H9 (cell line): ENCODE measurements around the gene TYRO3. TPM values are rescaled to one million over a fixed set of nuclear protein-coding genes. Genes with fewer than 3 reads are reported as not detected.

Experiments
- DNase-seq: peaks from one replicate; pipeline ENCODE4 v3.0.0-alpha.2; 2017
- H2AFZ ChIP-seq: one replicate; pipeline ENCODE4 v1.6.1; 2013; ENCODE audit warnings: mild to moderate bottlenecking, low read length, control low read depth, moderate library complexity
- H2AK5ac ChIP-seq: 2 replicates; pipeline ENCODE4 v1.6.1; 2013; ENCODE audit warnings: low read length, control low read depth, mixed read lengths; ENCODE audit not compliant: insufficient read length
- H2BK120ac ChIP-seq: one replicate; pipeline ENCODE4 v1.6.1; 2013; ENCODE audit warnings: low read depth, mild to moderate bottlenecking, low read length, control low read depth, inconsistent platforms; ENCODE audit not compliant: poor library complexity, severe bottlenecking
- H2BK12ac ChIP-seq: 2 replicates; pipeline ENCODE4 v1.6.1; 2013; ENCODE audit warnings: low read length, control low read depth, mixed read lengths, low read depth; ENCODE audit not compliant: insufficient read length
- H2BK15ac ChIP-seq: 2 replicates; pipeline ENCODE4 v1.6.1; 2013; ENCODE audit warnings: low read depth, low read length, control low read depth
- H2BK20ac ChIP-seq: one replicate; pipeline ENCODE4 v1.6.1; 2013; ENCODE audit warnings: low read depth, mild to moderate bottlenecking, low read length, control low read depth, inconsistent platforms; ENCODE audit not compliant: poor library complexity, severe bottlenecking
- H2BK5ac ChIP-seq: 2 replicates; pipeline ENCODE4 v1.6.1; 2013; ENCODE audit warnings: low read length, control low read depth, mixed read lengths; ENCODE audit not compliant: insufficient read length
- H3K14ac ChIP-seq: 2 replicates; pipeline ENCODE4 v1.6.1; 2013; ENCODE audit warnings: low read length, control low read depth; ENCODE audit not compliant: insufficient read depth
- H3K18ac ChIP-seq: 2 replicates; pipeline ENCODE4 v1.6.1; 2013; ENCODE audit warnings: low read depth, mild to moderate bottlenecking, mixed read lengths, low read length, control low read depth; ENCODE audit not compliant: insufficient read length
- H3K23ac ChIP-seq: 2 replicates; pipeline ENCODE4 v1.6.1; 2013; ENCODE audit warnings: low read length, control low read depth, mixed read lengths, low read depth; ENCODE audit not compliant: insufficient read length
- H3K23me2 ChIP-seq: 2 replicates; pipeline ENCODE4 v1.6.1; 2013; ENCODE audit warnings: low read depth, mild to moderate bottlenecking, mixed read lengths, low read length, control low read depth; ENCODE audit not compliant: insufficient read length, poor library complexity, severe bottlenecking
- H3K27ac ChIP-seq: 2 replicates; pipeline ENCODE4 v1.5.1; 2013; ENCODE audit warnings: low read length, control low read depth, mixed read lengths, low read depth; ENCODE audit not compliant: insufficient read length
- H3K27me3 ChIP-seq: 2 replicates; pipeline ENCODE4 v1.6.1; 2013; ENCODE audit warnings: low read length, control low read depth, inconsistent platforms; ENCODE audit not compliant: insufficient read depth
- H3K4ac ChIP-seq: 2 replicates; pipeline ENCODE4 v1.6.1; 2013; ENCODE audit warnings: low read depth, mild to moderate bottlenecking, control low read depth, inconsistent platforms, low read length, moderate library complexity
- H3K4me1 ChIP-seq: 2 replicates; pipeline ENCODE4 v1.6.1; 2013; ENCODE audit warnings: low read length, control low read depth, inconsistent platforms; ENCODE audit not compliant: insufficient read depth
- H3K4me2 ChIP-seq: 2 replicates; pipeline ENCODE4 v1.6.1; 2013; ENCODE audit warnings: low read length, control low read depth, mixed read lengths; ENCODE audit not compliant: insufficient read length, insufficient read depth
- H3K56ac ChIP-seq: 2 replicates; pipeline ENCODE4 v1.6.1; 2013; ENCODE audit warnings: low read depth, mild to moderate bottlenecking, mixed read lengths, low read length, control low read depth; ENCODE audit not compliant: insufficient read length
- H3K79me1 ChIP-seq: 2 replicates; pipeline ENCODE4 v1.6.1; 2013; ENCODE audit warnings: low read depth, mild to moderate bottlenecking, moderate library complexity, low read length, control low read depth, inconsistent platforms; ENCODE audit not compliant: insufficient read depth, poor library complexity, severe bottlenecking
- H3K79me2 ChIP-seq: 2 replicates; pipeline ENCODE4 v1.6.1; 2013; ENCODE audit warnings: low read length, control low read depth, inconsistent platforms; ENCODE audit not compliant: insufficient read depth
- H3K9ac ChIP-seq: 2 replicates; pipeline ENCODE4 v1.6.1; 2013; ENCODE audit warnings: low read length, control low read depth, mixed read lengths; ENCODE audit not compliant: insufficient read length; ENCODE audit errors: extremely low read depth
- H3K9me3 ChIP-seq: one replicate; pipeline ENCODE4 v1.6.1; 2013; ENCODE audit warnings: low read depth, low read length, inconsistent platforms; ENCODE audit not compliant: control insufficient read depth
- H3T11ph ChIP-seq: one replicate; pipeline ENCODE4 v1.6.1; 2013; ENCODE audit warnings: mild to moderate bottlenecking, low read length, control low read depth, inconsistent platforms
- H4K20me1 ChIP-seq: one replicate; pipeline ENCODE4 v1.6.1; 2013; ENCODE audit not compliant: control insufficient read depth, insufficient read length, insufficient read depth
- H4K5ac ChIP-seq: 2 replicates; pipeline ENCODE4 v1.6.1; 2013; ENCODE audit warnings: low read depth, mild to moderate bottlenecking, mixed read lengths, low read length, control low read depth; ENCODE audit not compliant: insufficient read length
- H4K8ac ChIP-seq: replicated peaks from 2 replicates; pipeline ENCODE4 v1.6.1; 2013; ENCODE audit warnings: low read length, control low read depth, mixed read lengths, low read depth; ENCODE audit not compliant: insufficient read length
- H4K91ac ChIP-seq: 2 replicates; pipeline ENCODE4 v1.6.1; 2013; ENCODE audit warnings: low read depth, mild to moderate bottlenecking, moderate library complexity, mixed read lengths, low read length, control low read depth; ENCODE audit not compliant: insufficient read length
- H3K27ac Mint-ChIP-seq, 3 experiments: 2 replicates in 2 of 3; 3 replicates in 1 of 3; pipeline ENCODE4 v1.8.0; 2020 to 2021; ENCODE audit warnings: mixed read lengths in 3 of 3, mild to moderate bottlenecking in 1 of 3, moderate library complexity in 1 of 3
- H3K27me3 Mint-ChIP-seq: 2 replicates; pipeline ENCODE4 v1.8.0; 2021; ENCODE audit warnings: low read depth, mild to moderate bottlenecking, moderate library complexity, mixed read lengths
- H3K36me3 Mint-ChIP-seq, 3 experiments: 2 replicates in 2 of 3; 3 replicates in 1 of 3; pipeline ENCODE4 v1.8.0; 2020 to 2021; ENCODE audit warnings: low read depth in 3 of 3, mixed read lengths in 3 of 3; ENCODE audit not compliant: insufficient read depth in 1 of 3
- H3K4me1 Mint-ChIP-seq, 2 experiments: 2 replicates each; pipeline ENCODE4 v1.8.0; 2020; ENCODE audit warnings: mixed read lengths in 2 of 2
- H3K4me3 Mint-ChIP-seq, 2 experiments: 2 replicates in 1 of 2; 3 replicates in 1 of 2; pipeline ENCODE4 v1.8.0; 2020 to 2021; ENCODE audit warnings: mild to moderate bottlenecking in 2 of 2, mixed read lengths in 2 of 2, moderate library complexity in 1 of 2
- H3K9me3 Mint-ChIP-seq, 2 experiments: 2 replicates in 1 of 2; 3 replicates in 1 of 2; pipeline ENCODE4 v1.8.0; 2020; ENCODE audit warnings: mild to moderate bottlenecking in 2 of 2, mixed read lengths in 2 of 2, moderate library complexity in 1 of 2
- CTCF ChIP-seq: fragments of 200-600 bp; sonication (generic); conservative IDR thresholded peaks from 3 replicates; pipeline ENCODE4 v1.8.0; 2021; ENCODE audit warnings: antibody characterized with exemption, mild to moderate bottlenecking
- WGBS: extraction: QIAGEN DNeasy Blood & Tissue Kit; methylation state at CpG from one replicate; pipeline ENCODE4 v1.1.7; 2013; ENCODE audit warnings: missing lambda C conversion rate, low lambda C conversion rate, mixed read lengths; ENCODE audit not compliant: insufficient read length; ENCODE audit errors: extremely low coverage; 5-methylcytosine and 5-hydroxymethylcytosine counted together
- total RNA-seq: library from RNA; stranded (reverse); gene quantifications from 2 replicates; pipeline ENCODE4 v1.2.1, GENCODE V29; 2021

The TYRO3 gene
- total RNA-seq, 1 experiment from 2014 or later = 124 TPM

GRCh38 chr15:41511899-41512369 lies 47.1 kb upstream of the TYRO3 start:
- no peak overlapping the region for H3T11ph ChIP-seq
- no peak overlapping the region for H2AFZ ChIP-seq
- H3K9ac ChIP-seq = no peak overlapping the region
- no peak overlapping the region for H2BK12ac ChIP-seq
- no peak overlapping the region for H3K27ac ChIP-seq
- no peak overlapping the region for H3K56ac ChIP-seq
- H3K4ac ChIP-seq = no peak overlapping the region
- H3K79me1 ChIP-seq = no peaks in the 10 kb centered on the region
- DNase-seq = no peak
- Mint-ChIP-seq H3K4me1 (peaks cover 23 to 27% of the 10 kb centered on the region in 2 experiments), H3K27ac (no peak overlapping the region), H3K9me3 (no peaks in the 10 kb centered on the region; a peak in 1 of 5 replicates), H3K27me3 (peaks cover 81% of the 10 kb centered on the region), H3K36me3 (peaks cover 6 to 9% (median 8%) of the 10 kb centered on the region in 3 experiments), H3K4me3 (peak overlapping the region; percentile 60 to 84)
- no peak overlapping the region for H3K18ac ChIP-seq
- no peak overlapping the region for H3K14ac ChIP-seq
- no peak overlapping the region for H4K5ac ChIP-seq
- H2AK5ac ChIP-seq = no peak overlapping the region
- no peak overlapping the region for H4K8ac ChIP-seq
- no peaks in the 10 kb centered on the region for H3K4me1 ChIP-seq
- peak overlapping the region; percentile 87 for H3K4me2 ChIP-seq
- H2BK120ac ChIP-seq = no peak overlapping the region
- H3K9me3 ChIP-seq = no peaks in the 10 kb centered on the region
- H3K79me2 ChIP-seq = no peaks in the 10 kb centered on the region
- H4K20me1 ChIP-seq = no peaks in the 10 kb centered on the region
- no peak overlapping the region for H3K23ac ChIP-seq
- peaks cover 11% of the 10 kb centered on the region for H3K23me2 ChIP-seq
- no peak for TF ChIP-seq CTCF
- H2BK20ac ChIP-seq = no peak overlapping the region
- peaks cover 30% of the 10 kb centered on the region for H3K27me3 ChIP-seq
- no peak overlapping the region for H2BK15ac ChIP-seq
- WGBS = no CpG with 5 or more reads among the region's 49 CpGs
- H2BK5ac ChIP-seq = no peak overlapping the region
- no peak overlapping the region for H4K91ac ChIP-seq
